Activated T-cell treated with anti-CD3 and anti-CD28 coated beads for 48 hours (primary cell): Measurements from ENCODE around the gene CROCC2.

Experiments
- DNase-seq: peaks from one replicate; pipeline ENCODE4 v3.0.0-alpha.2; 2020; ENCODE audit warnings: low read depth

The CROCC2 gene

DNA sequence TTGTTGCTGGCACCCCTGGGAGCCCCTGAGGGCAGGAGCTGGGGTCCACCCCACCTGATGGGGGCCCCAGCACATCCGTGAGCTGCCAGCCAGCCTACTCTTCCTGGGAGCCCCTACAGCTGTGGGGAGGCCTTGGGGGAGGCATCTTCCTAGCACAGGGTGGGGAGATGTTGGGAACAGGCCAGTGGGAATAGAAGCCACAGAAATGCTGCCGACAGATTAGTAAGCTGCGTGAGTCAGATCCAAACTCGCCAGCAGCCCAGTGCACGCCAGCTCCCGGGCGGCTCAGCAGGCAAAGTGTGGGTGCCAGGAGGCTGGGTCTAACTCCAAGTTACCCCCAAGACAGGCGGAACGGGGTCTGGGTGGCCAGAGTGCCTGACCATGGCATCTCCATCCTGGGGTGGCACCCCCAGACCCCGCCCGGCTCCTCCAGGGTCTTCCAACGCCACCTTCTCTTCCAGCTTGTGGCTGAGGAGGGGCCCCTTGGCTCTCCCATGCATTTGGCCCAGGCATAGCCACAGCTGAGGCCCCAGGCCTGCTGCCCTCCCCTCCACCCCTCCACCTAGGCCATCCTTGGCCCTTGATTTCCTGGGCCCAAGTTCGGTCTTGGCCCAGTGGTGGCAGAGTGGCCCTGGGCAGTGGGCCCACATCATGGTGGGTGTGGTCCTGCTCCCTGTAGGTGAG lies 15.3 kb downstream of the CROCC2 start:
- DNase-seq: no peak

DNA sequence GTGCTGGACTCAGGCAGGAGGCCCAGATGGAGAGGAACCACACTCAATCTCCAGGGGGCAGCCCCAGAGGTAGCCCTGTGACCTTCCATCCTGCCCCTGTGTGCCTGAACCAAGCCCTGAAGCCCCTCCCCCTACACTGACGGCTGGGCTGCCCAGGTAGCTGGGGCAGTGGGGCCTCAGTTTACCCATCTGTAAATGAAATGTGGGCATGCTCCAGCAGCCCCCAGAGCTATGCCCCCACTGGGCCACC lies 15.8 kb downstream of the CROCC2 start:
- no peak for DNase-seq

DNA sequence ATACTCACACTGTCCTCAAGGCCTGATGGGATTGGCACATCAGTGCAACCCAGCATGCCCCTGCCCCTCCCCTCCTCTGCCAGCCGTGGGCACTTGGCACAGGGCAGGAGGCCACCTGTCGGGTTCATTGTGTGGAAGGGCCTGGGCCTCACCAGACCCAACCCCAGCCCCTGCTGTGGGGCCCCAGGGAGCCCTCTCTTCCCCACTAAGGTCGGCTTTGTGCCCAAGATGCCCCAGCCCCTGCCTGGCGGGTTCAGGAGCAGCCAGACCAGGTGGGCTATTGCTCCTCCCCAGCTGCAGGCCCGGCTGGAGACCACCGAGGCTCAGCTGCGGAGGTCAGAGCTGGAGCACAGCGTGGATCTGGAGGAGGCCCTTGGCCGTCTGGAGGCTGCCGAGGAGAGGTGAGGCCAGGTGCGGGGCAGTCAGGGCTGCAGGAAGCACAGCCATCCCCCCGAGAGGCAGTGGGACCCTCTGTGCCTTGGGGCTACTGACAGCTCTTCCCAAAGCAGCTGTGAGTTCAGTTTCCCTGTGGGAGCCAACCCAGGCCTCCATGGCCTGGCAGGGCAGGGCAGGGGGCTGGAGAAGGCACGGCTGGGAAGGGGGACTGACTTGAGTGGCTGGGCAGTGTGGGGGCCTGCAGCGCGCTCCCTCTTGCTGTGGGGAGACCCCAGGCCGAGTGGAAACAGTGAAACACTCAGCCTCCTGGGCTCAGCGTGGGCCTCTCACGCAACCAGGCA lies 16.3 kb downstream of the CROCC2 start:
- no peak for DNase-seq

DNA sequence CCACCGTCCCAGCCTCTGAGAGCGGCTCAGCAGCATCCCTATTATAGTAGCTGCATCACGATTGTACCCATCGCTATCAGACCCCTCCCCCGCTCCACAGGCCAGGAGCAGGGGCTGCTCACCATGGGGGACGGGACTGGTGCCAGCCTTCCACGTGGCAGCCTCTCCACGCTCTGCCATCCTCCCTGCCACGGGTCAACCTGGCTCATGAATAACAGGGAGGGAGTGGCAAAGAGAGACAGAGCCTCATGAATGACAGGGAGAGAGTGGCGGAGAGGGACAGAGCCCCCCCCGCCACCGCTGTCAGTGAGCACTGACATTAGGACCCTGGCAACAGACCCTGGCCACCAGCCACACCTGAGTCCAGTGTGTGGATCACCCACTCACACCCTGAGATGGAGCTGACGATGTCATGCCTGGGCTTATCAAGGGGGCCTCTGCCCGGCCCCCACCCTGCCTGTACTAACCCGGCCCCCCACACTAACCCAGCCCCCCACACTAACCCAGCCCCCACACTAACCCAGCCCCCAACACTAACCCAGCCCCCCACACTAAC lies 16.9 kb downstream of the CROCC2 start:
- DNase-seq: no peak

DNA sequence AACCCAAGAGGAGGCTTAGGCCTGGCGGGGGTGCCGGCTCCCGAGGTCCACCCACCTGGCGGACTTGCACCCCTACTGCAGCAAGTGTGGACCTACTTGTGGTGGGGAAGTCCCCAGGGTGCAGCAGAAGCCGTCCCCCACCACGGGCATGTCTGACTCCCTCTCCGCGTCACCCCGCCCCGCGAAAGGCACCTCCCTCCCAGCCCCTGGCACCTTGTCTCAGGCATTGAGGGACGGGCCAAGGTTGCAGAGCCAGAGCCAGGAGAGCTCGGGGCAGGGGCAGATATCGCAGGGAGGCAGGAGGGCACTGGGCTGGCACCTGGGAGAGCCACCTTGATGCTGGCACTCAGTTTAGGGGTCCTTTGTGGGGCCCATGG lies 19.0 kb downstream of the CROCC2 start:
- no peak for DNase-seq

DNA sequence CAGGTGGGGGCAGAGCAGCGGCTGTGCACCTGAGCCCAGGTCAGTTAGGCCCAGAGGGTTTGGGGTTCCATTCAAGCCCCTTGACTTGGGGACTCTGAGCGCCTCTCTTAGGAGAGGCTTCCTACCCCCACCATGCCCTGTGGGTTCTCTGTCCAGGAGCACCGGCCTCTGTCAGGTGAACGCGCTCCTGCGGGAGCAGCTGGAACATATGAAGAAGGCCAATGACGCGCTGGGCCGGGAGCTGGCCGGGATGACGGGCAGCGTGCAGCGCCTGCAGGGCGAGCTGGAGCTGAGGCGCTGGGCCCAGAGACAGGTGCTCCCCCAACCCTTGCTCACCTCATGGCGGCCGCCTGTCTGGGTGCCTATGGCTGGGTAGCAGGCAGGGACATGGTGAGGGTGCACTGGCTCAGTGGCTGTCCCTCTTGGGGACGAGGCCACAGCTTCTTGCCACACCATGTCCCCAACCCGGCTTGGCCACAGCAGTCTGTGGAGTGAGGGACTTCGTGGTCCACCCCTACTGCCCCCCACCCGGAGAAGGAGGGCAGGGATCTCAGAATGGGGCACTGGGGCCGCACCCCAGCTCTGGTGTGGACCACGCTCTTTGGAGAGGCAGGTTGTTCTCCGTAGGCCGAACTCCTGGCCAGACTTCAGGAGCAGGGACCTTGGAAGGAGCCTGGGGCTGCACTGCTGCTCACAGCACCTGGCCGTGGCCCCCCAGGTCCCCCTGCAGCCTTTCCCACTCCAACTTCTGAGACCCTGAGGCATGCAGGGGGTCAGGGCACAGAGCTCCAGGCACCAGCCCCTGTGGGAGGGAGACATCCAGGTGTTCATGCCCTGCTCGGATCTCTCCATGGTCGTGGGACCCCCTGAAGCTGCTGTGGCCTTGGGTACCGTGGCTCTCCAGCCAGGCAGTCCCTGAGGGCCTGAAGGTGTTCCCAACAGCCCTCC lies 19.7 kb downstream of the CROCC2 start:
- no peak for DNase-seq

DNA sequence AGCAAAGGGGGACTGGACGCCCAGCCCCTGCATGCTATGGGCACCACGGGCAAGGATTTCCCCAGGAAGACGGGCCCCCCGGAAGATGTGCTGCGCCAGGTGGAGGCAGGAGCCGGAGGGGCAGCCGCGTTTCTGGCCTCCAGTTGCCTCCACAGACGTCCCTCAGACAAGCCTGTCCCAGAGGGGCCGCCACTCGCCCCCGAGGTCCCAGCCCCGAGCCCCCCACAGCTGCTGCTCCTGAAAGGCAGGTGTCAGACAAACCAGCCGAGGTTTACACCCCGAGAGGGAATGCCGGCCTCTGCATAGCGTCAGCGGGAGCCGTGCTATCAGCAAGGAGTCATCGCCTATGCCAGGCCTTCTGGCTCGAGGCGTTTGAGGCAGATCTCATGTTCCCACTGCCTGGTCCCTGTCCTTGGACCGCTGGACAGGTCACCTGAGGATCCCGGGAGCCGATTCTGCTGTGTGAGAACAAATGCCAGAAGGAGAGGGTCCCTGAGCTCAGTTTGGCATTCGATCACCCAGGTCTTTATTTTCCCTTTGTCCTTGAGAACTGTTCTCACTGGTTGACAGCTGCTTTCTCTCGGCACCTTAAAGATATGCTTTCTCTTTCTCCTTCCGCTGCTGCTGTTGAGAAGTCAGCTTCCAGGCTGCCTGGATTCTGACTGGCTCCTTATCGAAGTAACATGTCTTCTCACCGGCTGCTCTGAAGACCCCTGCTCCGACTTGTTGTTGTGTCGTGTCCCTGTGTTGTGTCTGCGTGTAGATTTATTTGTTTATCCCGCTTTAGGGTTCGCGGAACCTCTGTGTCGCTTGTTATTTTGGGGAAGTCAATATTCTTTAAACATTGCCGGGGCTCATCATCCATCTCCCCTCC lies 20.6 kb downstream of the CROCC2 start:
- no peak for DNase-seq

DNA sequence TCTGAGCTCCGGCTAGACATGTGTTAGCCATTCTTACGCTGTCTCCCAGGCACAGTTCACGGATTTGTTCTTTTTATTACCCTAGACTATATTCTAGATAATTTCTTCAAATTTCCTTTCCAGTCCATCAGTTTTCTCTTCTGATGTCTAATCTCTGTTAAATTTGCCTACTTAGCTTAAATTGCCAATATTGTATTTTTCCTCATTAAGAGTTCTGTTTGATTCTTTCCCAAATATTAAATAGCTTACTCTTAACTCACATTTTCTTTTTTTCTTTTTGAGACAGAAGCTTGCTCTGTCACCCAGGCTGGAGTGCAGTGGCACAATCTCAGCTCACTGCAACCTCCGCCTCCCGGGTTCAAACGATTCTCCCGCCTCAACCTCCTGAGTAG lies 21.2 kb downstream of the CROCC2 start:
- DNase-seq: no peak

DNA sequence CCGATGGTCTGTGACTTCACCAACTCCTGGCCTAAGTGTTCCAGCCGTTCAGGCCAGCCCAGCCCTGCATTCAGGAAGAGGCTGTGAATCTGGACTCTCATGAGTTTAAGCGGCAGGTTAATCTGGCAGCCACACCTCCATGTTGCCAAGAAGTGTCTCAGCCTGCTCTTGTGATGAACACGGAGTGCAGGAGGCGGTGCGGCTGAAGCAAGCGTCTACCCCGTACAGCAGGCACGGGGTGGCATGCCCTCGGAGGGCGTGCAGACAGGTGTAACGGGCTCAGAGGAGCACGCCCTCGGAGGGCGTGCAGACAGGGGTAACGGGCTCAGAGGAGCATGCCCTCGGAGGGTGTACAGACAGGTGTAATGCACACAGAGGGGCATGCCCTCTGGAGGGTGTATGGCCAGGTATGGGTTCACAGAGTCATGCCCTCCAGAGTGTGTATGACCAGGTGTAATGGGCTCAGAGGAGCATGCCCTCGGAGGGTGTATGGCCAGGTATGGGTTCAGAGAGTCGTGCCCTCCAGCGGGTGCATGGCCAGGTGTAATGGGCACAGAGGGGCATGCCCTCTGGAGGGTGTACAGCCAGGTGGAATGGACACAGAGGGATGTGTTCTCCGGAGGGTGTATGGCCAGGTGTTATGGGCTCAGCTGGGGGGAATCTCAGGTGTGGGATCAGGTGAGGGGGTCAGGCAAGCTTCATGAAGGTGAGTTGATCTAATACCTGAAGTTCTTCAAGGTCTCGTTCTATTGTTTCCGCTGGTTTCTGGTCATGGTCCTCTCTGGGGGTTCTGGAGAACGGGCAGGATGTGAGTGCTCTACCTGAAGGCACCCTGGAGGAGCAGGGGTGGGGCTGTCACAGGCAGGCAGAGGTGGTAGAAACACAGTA lies 22.6 kb downstream of the CROCC2 start:
- DNase-seq: no peak

DNA sequence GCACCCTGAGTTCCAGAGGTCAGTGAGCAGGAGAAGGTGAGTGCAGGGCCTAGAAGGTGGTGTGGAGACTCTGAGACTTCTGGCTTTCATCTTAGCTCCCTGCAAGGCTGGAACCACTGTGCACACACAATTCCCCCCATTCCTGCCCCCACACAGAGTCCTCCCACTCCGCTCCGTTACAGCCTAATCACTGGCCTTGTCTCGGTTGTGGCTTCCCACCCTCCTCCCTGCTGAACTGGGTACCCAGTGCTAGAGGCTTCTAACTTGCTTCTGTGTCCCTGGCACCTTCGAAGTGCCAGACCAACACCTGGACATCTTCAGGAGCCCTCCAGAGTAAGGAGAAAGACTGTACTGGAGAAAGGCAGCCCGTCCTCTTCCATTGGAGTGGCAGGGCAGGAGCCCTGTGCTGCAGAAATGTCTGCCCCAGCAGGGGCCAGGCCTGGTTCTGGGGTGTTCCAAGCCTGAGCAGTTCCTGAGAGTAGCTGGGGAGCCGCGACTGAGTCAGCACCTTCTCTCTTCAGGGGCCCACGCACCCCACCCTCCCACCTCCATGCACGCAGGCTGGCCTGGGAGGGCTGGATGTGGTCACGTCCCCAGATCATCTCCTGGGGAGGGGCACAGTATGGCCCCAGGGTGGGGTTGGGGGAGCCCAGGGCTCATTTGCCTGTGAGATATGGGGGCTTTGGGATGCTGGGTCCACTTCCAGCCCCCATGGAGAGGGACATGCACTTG lies 23.4 kb downstream of the CROCC2 start:
- no peak for DNase-seq

DNA sequence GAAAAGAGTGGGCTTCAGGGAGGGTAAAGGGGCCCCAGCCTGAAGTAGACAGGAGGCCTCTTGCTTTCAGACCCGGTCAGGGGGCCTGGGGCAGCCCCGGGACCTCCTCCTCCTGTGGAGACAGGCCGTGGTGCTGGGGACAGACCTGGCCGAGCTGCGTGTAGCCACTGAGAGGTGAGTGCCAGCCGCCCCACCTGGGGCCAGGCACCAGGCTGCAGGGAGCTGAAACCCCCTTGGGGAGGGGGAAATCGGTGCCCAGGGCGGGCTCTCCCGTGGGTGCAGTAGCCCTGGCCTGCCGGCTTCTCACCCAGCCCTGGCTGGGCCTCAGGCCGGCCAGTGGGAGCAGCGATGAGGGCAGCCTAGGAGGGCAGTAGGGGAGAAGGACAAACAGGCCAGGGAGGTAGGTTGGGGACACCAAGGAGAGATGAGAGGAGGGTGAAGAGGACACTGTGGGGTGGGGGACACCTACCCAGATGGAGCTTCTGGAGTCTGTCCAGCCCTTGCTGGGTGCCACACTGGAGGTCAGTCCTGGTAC lies 24.0 kb downstream of the CROCC2 start:
- DNase-seq: no peak

DNA sequence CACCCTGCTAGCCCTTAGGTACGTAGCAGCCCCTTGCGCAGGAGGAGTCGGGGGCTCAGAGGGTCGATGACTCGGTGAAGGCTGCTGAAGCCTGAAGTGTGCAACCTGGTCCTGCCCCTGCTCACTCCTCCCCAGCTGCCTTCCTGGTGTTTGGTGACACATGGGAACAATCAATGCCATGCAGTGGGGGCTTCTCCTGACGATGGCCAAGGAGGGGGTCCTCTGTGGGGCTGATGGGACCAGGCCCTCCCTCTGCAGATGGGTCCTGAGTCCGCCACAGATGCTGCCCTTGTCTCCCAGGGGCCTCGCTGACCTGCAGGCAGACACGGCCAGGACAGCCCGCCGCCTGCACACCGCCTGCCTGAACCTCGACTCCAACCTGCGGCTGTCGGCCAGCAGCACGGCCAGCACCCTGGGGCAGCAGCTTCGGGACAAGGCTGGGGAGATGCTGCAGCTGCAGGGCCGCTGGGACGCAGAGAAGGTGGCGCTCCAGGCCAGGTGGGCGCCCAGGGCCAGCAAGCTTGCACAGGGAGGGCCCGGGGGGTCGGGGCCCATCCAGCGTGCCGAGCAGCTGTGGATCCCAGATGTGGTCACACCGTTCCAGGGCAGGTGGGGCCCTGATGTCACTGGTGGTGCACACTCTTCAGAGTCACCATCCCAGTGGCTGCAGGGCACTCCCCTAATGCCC lies 24.6 kb downstream of the CROCC2 start:
- no peak for DNase-seq

DNA sequence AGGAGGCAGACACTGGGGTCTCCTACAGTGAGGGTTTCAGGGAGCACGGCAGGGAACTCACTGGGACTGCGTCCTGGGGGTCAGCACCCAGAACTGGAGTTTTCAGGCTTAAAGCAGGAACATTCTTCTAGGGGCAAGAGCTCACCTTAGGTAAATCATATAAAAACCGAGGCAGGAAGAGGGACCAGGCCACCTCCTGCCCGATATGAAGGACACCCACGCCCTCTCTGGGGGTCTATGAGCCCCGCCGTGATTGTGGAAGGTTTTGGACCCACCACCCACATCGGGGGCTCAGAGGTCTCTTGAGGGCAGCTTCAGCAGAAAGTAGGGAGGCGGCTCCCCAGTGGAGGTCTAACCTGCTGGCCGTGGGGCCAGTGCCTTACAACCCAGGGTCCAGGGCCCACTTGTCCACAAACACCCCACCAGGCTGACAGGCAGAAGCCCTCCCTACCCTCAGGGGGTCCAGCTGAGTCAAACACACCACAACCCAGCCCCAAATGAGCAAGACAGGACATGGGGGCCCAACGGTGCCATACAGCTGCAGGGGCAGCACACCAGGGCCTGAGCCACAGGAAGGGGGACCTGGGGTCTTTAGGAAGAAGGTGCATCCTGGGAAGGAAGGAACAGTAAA lies 25.3 kb downstream of the CROCC2 start:
- no peak for DNase-seq

DNA sequence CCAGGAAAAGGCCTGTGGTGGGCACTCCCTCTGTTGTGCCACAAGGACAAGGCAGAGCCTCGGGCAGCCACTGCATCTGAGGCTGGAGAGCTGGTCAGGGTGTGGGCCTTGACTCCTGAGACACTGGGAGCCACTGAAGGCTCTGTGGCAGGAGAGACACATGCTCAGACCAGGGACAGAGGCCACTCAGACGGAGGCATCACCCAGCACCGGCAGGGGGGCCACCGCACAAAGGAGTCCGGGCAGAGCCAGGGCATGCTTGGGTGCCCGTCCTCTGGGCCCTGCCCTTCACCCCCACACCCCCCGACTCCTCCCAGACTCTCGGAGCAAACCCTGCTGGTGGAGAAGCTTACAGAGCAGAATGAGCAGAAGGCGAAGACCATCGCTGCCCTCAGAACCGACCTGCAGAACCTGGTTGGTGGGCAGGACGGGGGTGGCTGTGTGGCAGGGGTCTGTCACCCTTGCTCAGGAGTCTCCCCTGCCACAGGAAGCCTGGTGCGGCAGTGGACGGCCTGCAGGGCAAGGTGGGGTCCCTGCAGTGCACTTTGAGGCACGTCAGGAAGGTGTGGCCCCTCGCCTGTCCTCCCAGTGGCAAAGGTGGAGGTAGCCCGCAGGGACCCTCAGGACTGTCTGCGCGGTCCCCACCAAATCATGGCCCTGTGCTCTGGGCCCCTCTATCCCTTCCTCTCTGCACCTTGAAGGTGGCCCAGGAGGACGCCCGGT lies 26.0 kb downstream of the CROCC2 start:
- no peak for DNase-seq

DNA sequence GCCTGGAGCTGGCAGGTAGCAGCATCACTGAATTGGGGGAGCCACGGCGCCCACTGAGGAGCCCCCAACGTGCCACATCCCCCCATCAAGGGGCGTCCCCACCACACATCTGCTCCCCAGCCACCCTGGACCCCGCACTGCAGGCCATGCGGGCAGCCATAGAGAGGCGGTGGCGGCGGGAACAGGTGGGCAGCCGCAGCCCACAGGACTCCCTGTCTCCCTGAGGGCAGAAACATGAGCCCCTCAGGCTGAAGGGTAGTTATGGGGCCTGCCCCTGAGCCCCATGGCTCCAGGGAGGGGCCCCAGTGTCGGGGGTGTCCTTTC lies 26.6 kb downstream of the CROCC2 start:
- no peak for DNase-seq

DNA sequence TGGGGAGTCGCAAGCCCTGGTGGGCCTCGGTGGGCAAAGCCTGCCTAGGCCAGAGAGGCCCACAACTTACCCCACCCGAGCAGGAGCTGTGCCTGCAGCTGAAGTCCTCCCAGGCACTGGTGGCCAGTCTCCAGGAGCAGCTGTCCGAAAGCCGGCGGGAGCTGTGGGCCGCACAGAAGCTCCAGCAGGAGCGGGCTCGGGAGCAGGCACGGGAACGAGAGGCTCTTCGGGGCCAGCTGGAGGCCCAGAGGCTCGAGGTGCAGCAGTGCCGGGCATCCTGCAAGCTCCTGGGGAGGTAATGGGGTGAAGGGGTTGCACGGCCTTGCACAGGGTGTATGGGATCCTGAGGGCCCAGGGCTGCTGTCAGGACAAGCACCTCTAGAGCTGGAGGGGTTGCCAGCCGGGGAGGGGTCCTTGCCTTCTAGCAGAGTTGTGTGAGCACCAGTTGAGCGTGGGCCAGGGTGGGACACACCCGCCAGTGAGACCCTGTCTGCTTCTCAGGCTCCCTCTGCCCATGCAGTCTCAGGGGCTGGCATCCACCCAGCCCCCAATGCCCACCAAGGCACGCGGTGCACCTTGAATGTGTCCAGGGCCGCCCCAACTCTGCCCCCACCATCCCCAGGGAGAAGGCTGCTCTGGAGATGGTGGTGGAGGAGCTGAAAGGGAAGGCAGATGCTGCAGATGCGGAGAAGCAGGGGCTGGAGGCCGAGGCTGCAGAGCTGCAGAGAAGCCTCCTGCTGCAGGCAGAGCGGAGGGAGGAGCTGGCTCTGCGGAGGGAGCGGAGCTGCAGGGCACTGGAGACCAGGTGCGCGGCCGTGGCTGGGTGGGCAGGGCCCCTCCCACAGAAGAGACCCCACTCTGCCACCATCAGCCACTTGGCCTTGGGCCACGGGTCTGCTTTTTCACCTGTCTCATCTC lies 27.2 kb downstream of the CROCC2 start:
- no peak for DNase-seq
